SU-DHL-6 (cell line): Measurements from ENCODE around the gene TLE1.

ENCODE experiments used
- CTCF ChIP-seq: fragments of 200-600 bp; sonication (generic); IDR thresholded peaks from one replicate; pipeline ENCODE4 v1.5.1; 2017; ENCODE audit warnings: antibody characterized with exemption, mild to moderate bottlenecking, low read length, moderate library complexity; ENCODE audit not compliant: insufficient read depth, poor library complexity, severe bottlenecking
- EZH2phosphoT487 ChIP-seq: fragments of 200-600 bp; sonication (generic), shearing (Covaris generic); conservative IDR thresholded peaks from 2 replicates; pipeline ENCODE4 v1.6.1; 2018; ENCODE audit warnings: mild to moderate bottlenecking, antibody characterized with exemption, low read length, moderate library complexity, mixed read lengths

GRCh38 chr9:81623778-81624177 lies 65.6 kb downstream of the TLE1 start:
- no peak for TF ChIP-seq CTCF
- no peak for TF ChIP-seq EZH2phosphoT487
